NCI-H510A (cell line): ENCODE measurements around the gene FXYD3.

Source experiments
- DNase-seq: peaks from one replicate; lab custom pipeline; 2025; lab: John Stamatoyannopoulos, UW

Gene FXYD3

GRCh38 chr19:35162471-35163326 lies 47.1 kb downstream of the FXYD3 start:
- DNase-seq: no peak

DNA sequence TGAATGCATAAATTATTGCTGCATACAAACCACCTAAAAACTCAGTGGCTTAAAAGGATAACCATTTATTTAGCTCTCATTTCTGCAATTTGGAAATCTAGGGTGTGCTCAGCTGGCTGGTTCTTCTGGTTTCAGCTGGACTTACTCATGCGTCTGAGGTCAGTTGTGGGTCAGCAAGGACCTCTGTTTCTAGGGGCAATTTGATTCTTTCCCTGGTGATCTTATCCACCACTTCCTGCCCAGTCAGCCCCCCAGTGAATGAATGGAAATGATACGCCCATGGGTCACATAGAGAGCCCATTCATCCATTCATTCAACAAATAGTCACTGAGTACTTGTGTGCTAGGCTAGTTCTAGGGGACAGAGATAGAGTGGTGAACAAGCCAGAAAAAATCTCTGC lies 48.8 kb downstream of the FXYD3 start:
- no peak for DNase-seq

- no peak for DNase-seq
These were observed 49.8 kb downstream of the FXYD3 start for GRCh38 chr19:35165200-35166058.

DNA sequence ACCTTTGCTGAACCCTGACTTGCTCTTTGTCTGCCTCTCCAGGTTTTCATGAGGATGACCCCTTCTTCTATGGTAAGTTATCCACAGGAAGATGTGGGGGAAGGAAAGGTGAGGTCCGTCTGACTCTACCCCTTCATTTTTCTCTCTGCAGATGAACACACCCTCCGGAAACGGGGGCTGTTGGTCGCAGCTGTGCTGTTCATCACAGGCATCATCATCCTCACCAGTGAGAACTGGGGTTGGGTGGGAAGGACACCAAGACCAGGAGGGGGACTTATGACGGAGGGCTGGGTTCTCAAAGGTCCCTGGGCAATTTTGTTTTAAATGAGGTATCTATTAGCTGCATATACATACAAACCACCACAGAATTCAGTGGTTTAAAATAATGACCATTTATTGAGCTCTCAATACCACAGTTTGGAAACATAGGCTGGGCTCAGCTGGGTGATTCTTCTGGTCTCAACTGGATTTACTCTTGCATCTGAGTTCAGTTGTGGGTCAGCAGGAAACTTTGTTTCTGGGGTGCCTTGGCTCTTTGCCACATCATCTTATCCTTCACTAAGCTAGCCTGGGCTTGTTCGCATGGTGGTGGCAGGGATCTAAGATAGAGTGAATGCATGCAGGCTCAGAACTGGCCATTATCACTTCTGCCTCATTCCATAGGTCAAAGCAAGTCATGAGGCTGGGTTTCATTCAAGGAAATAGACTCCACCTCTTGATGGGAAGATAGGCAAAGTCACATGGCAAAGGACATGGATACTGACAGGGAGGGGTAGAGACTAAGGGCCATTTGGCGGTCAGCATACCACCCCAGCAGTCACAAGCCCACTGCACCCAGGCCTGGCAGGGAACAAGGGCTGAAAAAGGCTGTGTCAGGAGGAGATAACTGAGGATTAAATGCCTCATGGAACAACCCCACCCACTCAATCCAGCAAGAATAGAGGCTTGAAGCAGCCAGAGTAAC lies 50.8 kb downstream of the FXYD3 start:
- no peak for DNase-seq

GRCh38 chr19:35167251-35168119 lies 51.9 kb downstream of the FXYD3 start:
- no peak for DNase-seq

- no peak for DNase-seq
These were observed 52.6 kb downstream of the FXYD3 start for GRCh38 chr19:35168196-35168595.

DNA sequence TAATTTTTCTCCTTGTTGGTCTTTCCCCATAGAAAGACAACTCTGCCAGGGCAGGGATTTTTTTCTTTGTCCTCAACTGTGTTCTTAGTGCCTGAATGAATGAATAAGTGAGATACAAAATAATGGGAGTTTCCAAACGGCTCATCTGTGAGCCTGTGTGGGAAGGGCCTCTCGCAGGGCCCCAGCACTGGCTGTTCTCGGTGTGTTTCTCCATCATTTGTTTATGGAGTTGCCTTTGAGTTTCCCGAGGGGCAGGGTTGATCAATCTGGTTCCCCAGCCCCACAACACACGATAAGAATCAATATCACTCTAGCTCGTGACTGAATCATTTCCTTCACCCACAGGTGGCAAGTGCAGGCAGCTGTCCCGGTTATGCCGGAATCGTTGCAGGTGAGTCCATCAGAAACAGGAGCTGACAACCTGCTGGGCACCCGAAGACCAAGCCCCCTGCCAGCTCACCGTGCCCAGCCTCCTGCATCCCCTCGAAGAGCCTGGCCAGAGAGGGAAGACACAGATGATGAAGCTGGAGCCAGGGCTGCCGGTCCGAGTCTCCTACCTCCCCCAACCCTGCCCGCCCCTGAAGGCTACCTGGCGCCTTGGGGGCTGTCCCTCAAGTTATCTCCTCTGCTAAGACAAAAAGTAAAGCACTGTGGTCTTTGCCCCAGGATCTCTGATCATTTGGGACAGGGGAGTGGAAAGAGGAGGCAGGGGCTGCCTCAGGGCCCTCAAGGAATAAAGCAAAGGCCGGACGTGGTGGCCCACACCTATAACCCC lies 53.8 kb downstream of the FXYD3 start:
- DNase-seq: no peak

DNA sequence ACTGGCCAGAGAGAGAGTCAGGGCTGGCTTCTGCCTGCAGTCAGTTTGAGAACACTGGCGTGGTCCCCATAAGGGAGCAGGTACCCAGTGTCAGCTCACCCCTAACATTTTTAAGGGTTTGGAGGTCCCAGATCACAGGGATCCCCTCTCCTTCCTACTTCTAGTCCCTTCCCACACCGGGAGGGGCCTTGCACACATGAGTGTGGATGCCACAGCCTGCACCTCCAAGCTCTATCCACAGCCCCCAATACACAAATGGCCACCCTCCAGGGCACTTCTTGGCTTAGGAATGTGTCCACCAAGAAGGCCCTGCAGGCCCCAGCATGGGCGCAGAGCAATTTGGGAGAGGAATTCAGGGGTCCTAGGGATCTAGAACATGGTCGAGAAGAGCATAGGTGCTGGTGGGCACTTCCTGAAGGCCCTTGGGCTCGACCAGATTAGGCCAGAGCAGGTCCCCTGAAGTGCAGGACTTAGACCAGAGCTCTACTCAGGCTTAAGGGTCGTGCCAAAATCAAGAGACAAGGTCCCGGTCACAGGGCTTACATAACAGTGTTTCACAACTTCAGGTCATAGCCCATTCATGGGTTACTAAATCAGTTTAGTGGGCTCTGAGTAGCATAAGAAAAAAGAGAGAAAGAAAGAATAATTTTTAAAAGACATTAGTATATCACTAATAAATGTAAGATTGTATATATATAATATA lies 54.9 kb downstream of the FXYD3 start:
- no peak for DNase-seq

GRCh38 chr19:35171730-35172129 lies 56.1 kb downstream of the FXYD3 start:
- DNase-seq: no peak
